ENCODE results near the gene SCCPDH.

DNA sequence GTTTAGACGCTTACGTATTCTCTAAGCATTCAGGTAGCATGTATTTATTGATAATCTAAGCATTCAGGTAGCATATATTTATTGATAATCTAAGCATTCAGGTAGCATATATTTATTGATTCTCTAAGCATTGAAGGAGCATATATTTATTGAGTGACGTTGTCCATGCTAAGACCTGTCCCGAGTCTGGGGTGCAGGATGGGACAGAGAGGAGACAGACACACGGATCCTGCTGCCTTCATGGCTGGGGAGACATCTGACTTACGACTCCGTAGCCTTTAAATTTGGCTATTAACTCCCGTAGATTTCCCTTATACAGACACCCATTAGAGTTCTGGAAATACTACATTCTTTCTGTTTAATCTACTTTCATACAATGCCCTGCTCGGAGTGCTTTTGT lies 982 bp downstream of the SCCPDH start:
- TF ChIP-seq, protein P1, sequence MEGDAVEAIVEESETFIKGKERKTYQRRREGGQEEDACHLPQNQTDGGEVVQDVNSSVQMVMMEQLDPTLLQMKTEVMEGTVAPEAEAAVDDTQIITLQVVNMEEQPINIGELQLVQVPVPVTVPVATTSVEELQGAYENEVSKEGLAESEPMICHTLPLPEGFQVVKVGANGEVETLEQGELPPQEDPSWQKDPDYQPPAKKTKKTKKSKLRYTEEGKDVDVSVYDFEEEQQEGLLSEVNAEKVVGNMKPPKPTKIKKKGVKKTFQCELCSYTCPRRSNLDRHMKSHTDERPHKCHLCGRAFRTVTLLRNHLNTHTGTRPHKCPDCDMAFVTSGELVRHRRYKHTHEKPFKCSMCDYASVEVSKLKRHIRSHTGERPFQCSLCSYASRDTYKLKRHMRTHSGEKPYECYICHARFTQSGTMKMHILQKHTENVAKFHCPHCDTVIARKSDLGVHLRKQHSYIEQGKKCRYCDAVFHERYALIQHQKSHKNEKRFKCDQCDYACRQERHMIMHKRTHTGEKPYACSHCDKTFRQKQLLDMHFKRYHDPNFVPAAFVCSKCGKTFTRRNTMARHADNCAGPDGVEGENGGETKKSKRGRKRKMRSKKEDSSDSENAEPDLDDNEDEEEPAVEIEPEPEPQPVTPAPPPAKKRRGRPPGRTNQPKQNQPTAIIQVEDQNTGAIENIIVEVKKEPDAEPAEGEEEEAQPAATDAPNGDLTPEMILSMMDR (IDR thresholded peaks at IDR 0.05; ENCODE audit: extremely low read depth in 1 of 2, insufficient read depth in 1 of 2, low read depth in 1 of 2, low read length in 2 of 2), result no peak
- TF ChIP-seq POLR2AphosphoS5 (IDR thresholded peaks at IDR 0.05; ENCODE audit: insufficient read depth, low read depth, low read length), result no peak
- TF ChIP-seq, protein P2, sequence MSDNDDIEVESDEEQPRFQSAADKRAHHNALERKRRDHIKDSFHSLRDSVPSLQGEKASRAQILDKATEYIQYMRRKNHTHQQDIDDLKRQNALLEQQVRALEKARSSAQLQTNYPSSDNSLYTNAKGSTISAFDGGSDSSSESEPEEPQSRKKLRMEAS (IDR thresholded peaks at IDR 0.05; ENCODE audit: insufficient read depth, insufficient read length), result no peak
- no peak for TF ChIP-seq EZH2 (IDR thresholded peaks at IDR 0.05; ENCODE audit: borderline replicate concordance, low read depth, low read length, severe bottlenecking)
- TF ChIP-seq POLR2A (IDR thresholded peaks at IDR 0.05; ENCODE audit: low read depth, low read length), result no peak
- no peak for TF ChIP-seq MYC (IDR thresholded peaks at IDR 0.05; ENCODE audit: low read depth, low read length)
